ENCODE results near the gene HSD17B13. TPM values are rescaled to one million over a fixed set of nuclear protein-coding genes. Genes with fewer than 3 reads are reported as not detected.

HSD17B13 gene
- total RNA-seq, 1 donor from 2014 or later = 1.4 TPM

DNA sequence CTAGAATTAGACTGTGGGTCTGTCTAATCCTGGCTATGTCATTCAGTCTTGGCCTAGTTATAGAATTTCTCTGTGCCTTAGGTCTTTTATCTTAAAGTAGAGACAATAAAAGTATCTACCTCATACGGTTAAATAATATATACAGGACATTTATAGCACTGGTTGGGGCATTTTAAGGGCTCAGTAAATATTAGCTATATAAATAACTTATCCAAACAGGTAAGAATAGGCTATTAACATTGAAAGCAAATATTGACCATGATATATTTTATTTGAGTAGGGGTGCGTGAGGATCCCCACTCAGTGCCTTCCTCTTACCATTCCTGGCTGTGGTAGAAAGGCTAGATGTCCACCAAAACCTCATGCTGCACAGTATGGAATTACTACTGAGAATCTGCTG lies 47.4 kb downstream of the HSD17B13 start:
- no peak for ATAC-seq
- intact Hi-C loops (cut with DNase I) = no loop called here
- DNase-seq (ENCODE audit: low spot score) = no peak

DNA sequence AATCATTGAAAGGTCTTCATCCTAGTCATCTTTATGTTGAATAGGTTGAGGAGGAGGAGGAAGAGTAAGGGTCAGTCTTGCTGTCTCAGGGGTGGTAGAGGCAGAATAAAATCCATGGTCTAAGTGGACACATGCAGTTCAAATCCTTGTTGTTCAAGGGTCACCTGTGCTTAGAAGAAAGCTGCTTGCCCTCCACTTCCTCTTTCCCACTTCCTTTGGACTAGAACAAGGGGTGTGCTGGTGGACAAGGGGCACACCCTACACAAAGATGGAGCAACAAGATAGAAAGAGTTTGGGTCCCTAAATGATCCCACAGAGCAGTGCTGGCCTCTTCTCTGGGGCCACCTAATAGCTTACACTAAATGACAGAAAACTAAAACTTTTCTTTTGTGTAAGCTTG lies 47.9 kb downstream of the HSD17B13 start:
- DNase-seq (ENCODE audit: low spot score) (no peak), ATAC-seq (no peak)
- intact Hi-C loops (cut with DNase I) = no loop called here

DNA sequence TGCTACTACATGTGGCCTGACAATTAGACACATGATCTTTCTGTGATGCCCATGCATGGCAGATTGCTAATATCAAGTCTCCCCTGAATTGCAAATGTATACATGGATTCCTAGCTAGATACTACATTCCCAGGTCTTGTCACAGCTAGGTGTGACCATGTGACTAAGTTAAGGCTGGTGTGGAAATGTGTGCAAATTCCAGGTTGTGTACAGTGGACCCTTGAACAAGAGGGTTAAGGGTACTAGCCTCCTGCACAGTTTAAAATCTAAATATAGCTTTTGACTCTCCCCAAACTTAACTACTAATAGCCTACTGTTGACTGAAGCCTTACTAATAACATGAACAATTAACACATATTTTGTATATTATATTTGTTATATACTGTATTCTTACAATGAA lies 48.4 kb downstream of the HSD17B13 start:
- DNase-seq (ENCODE audit: low spot score) (no peak), ATAC-seq (no peak)
- intact Hi-C loops (cut with DNase I) = no loop called here

DNA sequence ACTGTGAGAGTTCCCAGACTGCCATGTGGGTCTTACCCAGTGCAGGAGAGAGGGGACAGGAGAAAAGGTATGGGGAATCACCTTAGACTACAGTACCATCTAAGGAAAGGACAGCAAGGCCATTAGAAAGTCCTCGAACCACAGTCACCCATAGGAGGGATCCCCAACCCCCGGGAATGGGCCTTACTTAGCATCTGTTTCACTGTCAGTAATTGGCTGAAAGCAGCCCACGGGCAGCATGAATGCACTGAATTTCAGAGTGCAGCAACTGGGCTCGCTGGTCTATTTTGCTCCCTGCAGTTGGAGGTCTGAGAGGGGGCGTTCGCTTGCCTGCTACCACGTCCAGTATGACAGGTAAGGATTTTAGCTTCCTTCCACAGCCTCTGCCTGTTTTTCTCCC lies 51.9 kb downstream of the HSD17B13 start:
- no peak for DNase-seq (ENCODE audit: low spot score)
- intact Hi-C loops (cut with DNase I) = no loop called here
- no peak for ATAC-seq

DNA sequence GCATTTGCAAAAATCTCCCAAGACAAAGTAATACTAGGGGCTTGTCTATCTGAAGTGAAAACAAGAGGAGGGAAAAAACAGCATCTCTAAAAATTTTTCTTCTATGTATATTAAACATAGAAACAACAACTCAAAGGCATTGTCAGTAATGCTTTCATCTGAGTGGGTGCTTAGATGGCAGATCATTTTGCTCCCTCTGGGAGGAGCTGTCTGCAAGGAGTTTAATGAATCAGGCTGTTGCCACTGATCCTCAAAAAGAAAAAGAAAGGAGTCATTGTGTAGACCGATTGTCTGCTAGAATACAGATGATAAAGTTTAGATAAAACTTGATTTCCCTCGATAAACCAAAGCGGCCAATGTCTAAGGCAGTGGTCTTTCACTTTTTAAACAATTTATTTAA lies 52.5 kb downstream of the HSD17B13 start:
- intact Hi-C loops (cut with DNase I) = no loop called here
- no peak for ATAC-seq

DNA sequence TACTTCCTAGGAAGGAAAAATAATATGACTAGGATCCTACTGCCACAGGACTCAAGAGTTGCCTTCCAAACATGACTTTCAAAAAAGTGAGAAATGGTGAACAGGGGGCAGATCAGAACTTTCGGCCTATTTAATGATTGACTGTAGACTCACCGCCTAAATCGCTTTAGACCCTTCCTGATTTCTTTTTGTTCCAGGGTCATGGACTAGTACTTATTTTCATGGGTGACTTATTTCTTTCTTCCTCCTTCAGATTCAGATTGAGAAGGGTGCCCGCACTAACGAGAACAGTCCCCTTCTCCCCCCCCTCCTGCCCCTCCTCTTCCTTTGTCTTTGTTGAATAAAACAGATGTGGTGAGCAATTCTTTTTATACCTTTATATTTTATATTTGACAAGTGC lies 54.3 kb downstream of the HSD17B13 start:
- DNase-seq (ENCODE audit: low spot score) (no peak), ATAC-seq (no peak)
- intact Hi-C loops (cut with DNase I) = no loop called here

More for the DNA sequence above, 52.5 kb downstream of the HSD17B13 start:
- DNase-seq (ENCODE audit: low spot score) = no peak

DNA sequence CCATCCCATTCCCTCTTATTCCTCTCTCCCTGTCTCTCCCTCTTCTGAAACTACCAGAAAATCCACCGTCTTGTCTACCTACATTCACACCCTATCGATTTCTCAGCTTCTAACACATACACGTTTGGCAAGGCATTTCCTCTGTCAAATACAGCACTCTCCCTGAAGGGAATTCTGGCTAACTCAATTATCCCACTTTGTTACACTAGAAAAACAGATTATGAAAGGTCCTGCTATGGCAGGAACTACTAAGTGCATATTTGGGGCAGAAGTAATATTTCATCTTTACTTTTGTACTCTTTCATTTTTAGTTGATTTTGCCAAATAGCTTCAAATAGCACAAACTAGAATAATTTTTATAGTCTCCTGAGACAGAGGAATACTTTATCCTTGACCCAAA lies 55.7 kb downstream of the HSD17B13 start:
- DNase-seq (ENCODE audit: low spot score) = no peak
- no peak for ATAC-seq
- intact Hi-C loops (cut with DNase I) = no loop called here

DNA sequence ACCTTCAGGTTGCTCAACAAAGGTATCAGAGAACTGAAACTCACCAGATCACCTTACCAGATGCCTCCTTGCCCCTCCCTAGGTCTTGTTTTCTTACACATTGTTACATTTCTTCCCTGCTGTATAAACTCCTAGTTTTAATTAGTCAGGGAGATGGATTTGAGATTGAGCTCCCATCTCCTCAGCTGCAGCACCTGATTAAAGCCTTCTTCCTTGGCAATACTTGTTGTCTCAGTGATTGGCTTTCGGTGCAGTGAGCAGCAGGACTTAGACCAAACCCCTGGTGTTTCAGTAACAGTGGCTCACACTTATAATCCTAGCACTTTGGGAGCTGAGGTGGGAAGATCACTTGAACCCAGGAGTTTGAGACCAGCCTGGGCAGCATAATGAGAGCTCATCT lies 59.8 kb downstream of the HSD17B13 start:
- intact Hi-C loops (cut with DNase I) = no loop called here
- DNase-seq (ENCODE audit: low spot score) = no peak
- ATAC-seq = no peak

DNA sequence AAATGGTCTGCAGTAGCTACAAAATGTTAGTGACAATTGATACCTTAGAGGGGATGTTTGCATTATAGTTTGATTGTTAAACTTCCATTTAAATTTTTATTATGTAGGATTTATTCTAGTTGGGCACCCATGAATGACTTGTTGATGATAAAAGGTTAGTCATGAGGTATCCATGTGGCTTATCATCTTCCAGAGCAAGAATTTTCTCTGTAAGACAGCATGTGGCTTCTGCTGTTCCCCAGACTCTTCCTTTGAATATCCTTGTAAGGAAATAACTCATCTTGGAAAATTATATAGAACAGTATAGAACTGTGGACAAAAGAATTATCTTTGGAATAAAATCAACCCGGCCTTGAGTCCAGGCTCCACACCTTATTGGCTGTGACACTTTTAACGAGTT lies 62.2 kb downstream of the HSD17B13 start:
- intact Hi-C loops (cut with DNase I) = no loop called here
- DNase-seq (ENCODE audit: low spot score) (no peak), ATAC-seq (no peak)

DNA sequence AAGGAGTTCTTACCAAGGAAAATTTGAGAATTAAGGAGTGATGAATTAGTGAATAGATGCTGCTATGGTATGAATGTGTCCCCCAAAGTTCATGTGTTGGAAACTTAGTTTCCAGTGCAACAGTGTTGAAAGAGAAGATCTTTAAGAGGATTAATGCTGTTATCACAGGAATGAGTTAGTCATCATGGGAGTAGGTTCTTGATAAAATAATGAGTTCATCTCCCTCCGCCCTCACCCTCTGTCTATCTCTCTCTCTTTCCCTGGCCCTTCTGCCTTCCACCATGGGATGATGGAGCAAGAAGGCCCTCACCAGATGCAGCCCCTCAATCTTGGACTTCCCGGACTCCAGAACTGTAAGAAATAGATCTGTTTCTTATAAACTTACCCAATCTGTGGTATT lies 64.0 kb downstream of the HSD17B13 start:
- no peak for DNase-seq (ENCODE audit: low spot score)
- ATAC-seq = no peak
- intact Hi-C loops (cut with DNase I) = no loop called here

DNA sequence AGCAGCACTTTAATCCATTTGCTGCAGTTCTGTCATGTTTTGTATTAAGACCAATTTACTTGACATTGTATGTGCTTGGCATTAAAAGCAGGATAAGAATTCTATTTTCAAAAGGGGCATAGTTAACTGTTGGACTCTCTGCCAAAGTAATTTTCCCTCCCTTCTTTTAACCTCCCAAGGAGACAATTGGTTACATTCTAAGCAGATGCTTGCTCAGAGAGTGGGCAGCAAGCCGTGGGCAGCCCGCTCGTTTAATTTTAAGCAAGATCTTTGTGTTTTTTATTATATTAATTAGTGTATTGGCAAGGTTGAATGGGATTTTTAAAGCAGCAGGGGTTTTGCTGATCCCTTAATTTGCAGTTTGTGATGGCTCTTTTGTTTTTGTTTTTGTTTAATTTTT lies 65.2 kb downstream of the HSD17B13 start:
- ATAC-seq (no peak), DNase-seq (ENCODE audit: low spot score) (no peak)
- intact Hi-C loops (cut with DNase I) = no loop called here

DNA sequence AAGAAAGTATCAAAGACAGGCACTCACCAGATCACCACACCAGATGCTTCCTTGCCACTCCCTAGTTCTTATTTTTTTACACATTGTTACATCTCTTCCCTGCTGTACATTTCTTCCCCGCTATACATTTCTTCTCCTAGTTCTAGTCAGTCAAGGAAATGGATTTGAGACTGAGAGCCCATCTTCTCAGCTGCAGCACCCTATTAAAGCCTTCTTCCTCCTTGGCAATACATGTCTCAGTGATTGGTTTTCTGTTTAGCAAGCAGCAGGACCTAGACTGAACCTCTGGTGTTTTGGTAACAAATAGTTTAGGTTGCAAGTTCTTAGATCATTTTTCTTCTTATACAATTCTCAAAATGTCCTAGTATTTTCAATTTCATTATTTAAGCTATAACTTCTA lies 66.9 kb downstream of the HSD17B13 start:
- DNase-seq (ENCODE audit: low spot score) (no peak), ATAC-seq (no peak)
- intact Hi-C loops (cut with DNase I) = no loop called here

Small RNA genes lying within 50 kb of the gene (microRNA-seq; reads per million reads assigned to microRNA genes)
- gene MIR5705 = not detected

Other genes starting within 250 kb of the HSD17B13 start
- 18.2 TPM for gene KLHL8, start 102.3 kb downstream of the HSD17B13 start, total RNA-seq
- gene HSD17B11, start 68.3 kb upstream of the HSD17B13 start, total RNA-seq = 66.1 TPM
- gene NUDT9, start 99.7 kb upstream of the HSD17B13 start, total RNA-seq = 29.4 TPM
- gene SPARCL1, start 206.5 kb upstream of the HSD17B13 start, total RNA-seq = 441 TPM